Type B pancreatic cell (in vitro differentiated cells): ENCODE results near the gene LRRC17. TPM values are rescaled to one million over a fixed set of nuclear protein-coding genes. Genes with fewer than 3 reads are reported as not detected.
"Not testable (repeated sequence)": the region's sequence is repeated elsewhere in the genome, so short reads cannot be mapped to it uniquely, and the experiment has no call there.

ENCODE experiments used
- DNase-seq: peaks from one replicate; pipeline ENCODE4 v3.0.0; 2021; ENCODE audit warnings: mixed read lengths; ENCODE audit not compliant: unreplicated experiment; ENCODE audit errors: extremely low spot score
- H3K27ac Mint-ChIP-seq: 2 replicates; pipeline ENCODE4 v1.8.0; 2021; ENCODE audit warnings: mild to moderate bottlenecking, mixed read lengths
- H3K27me3 Mint-ChIP-seq: 2 replicates; pipeline ENCODE4 v1.8.0; 2021; ENCODE audit warnings: mixed read lengths
- H3K36me3 Mint-ChIP-seq: 2 replicates; pipeline ENCODE4 v1.8.0; 2021; ENCODE audit warnings: mixed read lengths
- H3K4me1 Mint-ChIP-seq: one replicate; pipeline ENCODE4 v1.8.0; 2021; ENCODE audit warnings: mixed read lengths; ENCODE audit not compliant: unreplicated experiment
- H3K4me3 Mint-ChIP-seq: 2 replicates; pipeline ENCODE4 v1.8.0; 2021; ENCODE audit warnings: mild to moderate bottlenecking, mixed read lengths
- H3K9me3 Mint-ChIP-seq: 2 replicates; pipeline ENCODE4 v1.8.0; 2021; ENCODE audit warnings: mixed read lengths
- CTCF ChIP-seq: fragments of 200-600 bp; sonication (generic); conservative IDR thresholded peaks from 2 replicates; pipeline ENCODE4 v1.5.0; 2021; ENCODE audit warnings: antibody characterized with exemption, mild to moderate bottlenecking
- total RNA-seq: library from RNA; stranded (reverse); gene quantifications from 2 replicates; pipeline ENCODE4 v1.2.1, GENCODE V29; 2021; ENCODE audit warnings: low replicate concordance

LRRC17 gene
- total RNA-seq, 1 donor from 2014 or later, result 68.3 TPM

GRCh38 chr7:102898532-102898859 lies 14.3 kb upstream of the LRRC17 start:
- TF ChIP-seq CTCF, result no peak
- Mint-ChIP-seq H3K9me3 (no peaks in the 10 kb centered on the region), H3K36me3 (no peaks in the 10 kb centered on the region), H3K4me3 (no peak overlapping the region), H3K27me3 (no peaks in the 10 kb centered on the region), H3K4me1 (peaks cover 5% of the 10 kb centered on the region), H3K27ac (no peak overlapping the region)
- no peak for DNase-seq

DNA sequence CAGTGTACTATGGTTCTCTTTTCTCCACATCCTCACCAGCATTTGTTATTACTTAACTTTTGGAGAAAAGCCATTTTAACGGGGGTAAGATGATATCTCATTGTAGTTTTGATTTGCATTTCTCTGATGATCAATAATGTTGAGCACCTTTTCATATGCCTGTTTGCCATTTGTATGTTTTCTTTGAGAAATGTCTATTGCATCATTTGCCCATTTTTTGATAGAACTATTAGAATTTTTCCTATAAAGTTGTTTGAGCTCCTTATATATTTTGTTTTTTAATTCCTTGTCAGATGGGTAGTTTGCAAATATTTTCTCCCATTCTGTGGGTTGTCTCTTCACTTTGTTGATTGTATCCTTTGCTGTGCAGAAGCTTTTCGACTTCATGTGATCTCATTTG lies 10.7 kb upstream of the LRRC17 start:
- not testable (repeated sequence) for DNase-seq, H3K27me3 Mint-ChIP-seq, H3K4me3 Mint-ChIP-seq, H3K9me3 Mint-ChIP-seq, H3K36me3 Mint-ChIP-seq, H3K4me1 Mint-ChIP-seq, H3K27ac Mint-ChIP-seq

DNA sequence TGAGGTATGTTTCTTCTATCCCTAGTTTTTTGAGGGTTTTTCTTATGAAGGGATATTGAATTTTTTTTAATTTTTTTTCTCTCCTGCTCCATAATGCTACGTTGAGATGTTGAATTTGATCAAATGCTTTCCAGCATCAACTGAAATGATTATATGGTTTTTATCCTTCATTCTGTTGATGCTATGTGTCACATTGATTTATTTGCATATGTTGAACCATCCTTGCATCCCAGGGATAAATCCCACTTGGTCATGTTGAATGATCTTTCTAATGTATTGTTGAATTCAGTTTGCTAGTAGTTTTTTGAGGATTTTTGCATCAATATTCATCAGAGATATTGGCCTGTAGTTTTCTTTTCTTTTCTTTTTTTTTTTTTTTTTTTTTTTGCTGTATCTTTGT lies 9.2 kb upstream of the LRRC17 start:
- not testable (repeated sequence) for DNase-seq, H3K4me3 Mint-ChIP-seq, H3K27ac Mint-ChIP-seq, H3K27me3 Mint-ChIP-seq, H3K4me1 Mint-ChIP-seq, H3K36me3 Mint-ChIP-seq, H3K9me3 Mint-ChIP-seq

- no peaks in the 10 kb centered on the region for H3K36me3 Mint-ChIP-seq
- no peaks in the 10 kb centered on the region for H3K9me3 Mint-ChIP-seq
- H3K27ac Mint-ChIP-seq, result no peak overlapping the region
- no peak overlapping the region for H3K4me3 Mint-ChIP-seq
- TF ChIP-seq CTCF, result no peak
- DNase-seq, result no peak
- no peaks in the 10 kb centered on the region for H3K27me3 Mint-ChIP-seq
- H3K4me1 Mint-ChIP-seq, result peaks cover 14% of the 10 kb centered on the region
These were observed 4.1 kb upstream of the LRRC17 start for GRCh38 chr7:102908676-102909075.

GRCh38 chr7:102913826-102914225 lies 1.0 kb downstream of the LRRC17 start:
- H3K4me3 Mint-ChIP-seq, result peak overlapping the region; percentile 88
- no peaks in the 10 kb centered on the region for H3K27me3 Mint-ChIP-seq
- TF ChIP-seq CTCF, result no peak
- DNase-seq, result no peak
- no peaks in the 10 kb centered on the region for H3K9me3 Mint-ChIP-seq
- no peak overlapping the region for H3K27ac Mint-ChIP-seq
- peaks cover 14% of the 10 kb centered on the region for H3K4me1 Mint-ChIP-seq
- H3K36me3 Mint-ChIP-seq, result no peaks in the 10 kb centered on the region

- no peaks in the 10 kb centered on the region for H3K27me3 Mint-ChIP-seq
- H3K27ac Mint-ChIP-seq, result no peak overlapping the region
- peak overlapping the region; percentile 88 for H3K4me3 Mint-ChIP-seq
- H3K9me3 Mint-ChIP-seq, result no peaks in the 10 kb centered on the region
- no peak for DNase-seq
- H3K4me1 Mint-ChIP-seq, result peaks cover 14% of the 10 kb centered on the region
- H3K36me3 Mint-ChIP-seq, result no peaks in the 10 kb centered on the region
- TF ChIP-seq CTCF, result no peak
These were observed 1.8 kb downstream of the LRRC17 start for GRCh38 chr7:102914585-102914984.

DNA sequence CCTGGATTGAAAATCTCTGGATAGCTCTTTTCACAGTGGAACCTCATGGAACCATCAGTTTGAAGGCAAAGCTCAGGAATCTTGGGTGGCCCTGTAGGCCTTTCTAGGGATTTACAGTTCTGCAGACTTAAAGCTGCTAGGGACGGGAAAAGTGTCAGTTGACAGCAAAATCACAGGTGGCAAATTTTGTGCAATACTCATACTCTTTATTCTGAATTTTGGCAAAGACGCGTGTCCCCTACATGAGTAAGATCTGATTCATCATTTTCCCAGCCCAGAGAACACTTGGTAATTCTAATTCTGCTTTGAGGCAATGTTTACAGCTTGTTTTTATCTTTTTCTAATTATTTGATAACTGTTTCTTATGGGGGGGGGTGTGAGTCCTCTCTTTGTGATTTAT lies 3.6 kb downstream of the LRRC17 start:
- Mint-ChIP-seq H3K27ac (no peak overlapping the region), H3K27me3 (no peaks in the 10 kb centered on the region), H3K36me3 (no peaks in the 10 kb centered on the region), H3K9me3 (no peaks in the 10 kb centered on the region), H3K4me1 (peaks cover 14% of the 10 kb centered on the region), H3K4me3 (no peak overlapping the region)
- no peak for TF ChIP-seq CTCF
- DNase-seq, result no peak
